ENCODE measurements around the gene CDK19. TPM values are rescaled to one million over a fixed set of nuclear protein-coding genes. Genes with fewer than 3 reads are reported as not detected.

The CDK19 gene
- total RNA-seq, 1 donor = 7.9 TPM

DNA sequence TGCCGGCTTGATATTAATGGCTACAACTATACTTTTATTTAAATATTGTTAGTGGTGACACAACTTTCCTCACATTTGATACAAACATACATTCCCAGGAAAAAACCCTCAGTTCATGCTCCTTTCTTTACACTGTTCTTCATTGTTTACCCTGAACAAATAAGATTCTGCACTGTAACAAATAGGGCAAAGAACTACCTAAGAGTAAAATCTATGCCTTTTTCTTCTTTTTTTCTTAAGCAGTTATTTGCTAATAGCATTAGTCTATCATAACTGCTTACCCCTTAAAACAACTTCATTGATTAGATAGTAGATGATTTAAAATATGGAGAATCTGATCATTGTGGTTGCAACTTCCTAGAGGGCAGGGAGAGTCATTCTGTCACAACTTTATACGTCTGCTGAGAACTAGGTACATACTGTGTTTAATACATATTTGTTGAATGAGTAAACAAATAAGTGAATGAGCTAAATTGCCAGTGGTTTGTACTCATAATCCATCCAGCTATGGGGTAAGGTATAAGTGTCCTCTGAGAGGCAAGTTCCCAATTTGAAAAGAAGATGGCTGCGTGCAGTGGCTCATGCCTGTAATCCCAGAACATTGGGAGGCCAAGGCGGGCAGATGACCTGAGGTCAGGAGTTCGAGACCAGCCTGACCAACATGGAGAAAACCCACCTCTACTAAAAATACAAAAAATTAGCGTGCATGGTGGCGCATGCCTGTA is 161.0 kb downstream of the CDK19 start:
- Histone ChIP-seq H3K4me3 (ENCODE audit: low read length) (no peak overlapping the region), H3K27me3 (ENCODE audit: insufficient read depth, low read length) (no peaks in the 10 kb centered on the region), H3K4me1 (ENCODE audit: insufficient read depth, low read length) (no peaks in the 10 kb centered on the region), H3K9me3 (ENCODE audit: low read depth, low read length) (no peaks in the 10 kb centered on the region)

DNA sequence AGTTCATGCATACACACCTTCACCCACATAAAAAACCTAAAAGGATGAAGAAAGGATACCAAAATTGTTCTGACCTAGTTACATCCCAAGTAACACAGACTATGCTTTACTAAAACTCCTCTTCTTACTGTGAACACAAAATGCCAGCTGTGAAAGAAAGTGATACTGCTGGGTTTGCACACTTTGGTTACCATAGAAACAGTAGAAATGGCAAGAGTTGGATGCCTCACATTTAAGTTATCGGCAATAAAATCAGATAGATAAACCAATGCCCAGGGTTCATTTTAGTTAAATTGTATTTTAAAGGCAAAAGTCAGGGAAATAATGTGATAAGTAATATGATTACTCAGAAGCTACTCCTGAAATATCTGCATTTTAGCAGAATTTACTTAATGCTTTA is 161.9 kb downstream of the CDK19 start:
- H3K4me1 ChIP-seq (ENCODE audit: insufficient read depth, low read length) = no peaks in the 10 kb centered on the region
- no peak overlapping the region for H3K4me3 ChIP-seq (ENCODE audit: low read length)
- no peaks in the 10 kb centered on the region for H3K27me3 ChIP-seq (ENCODE audit: insufficient read depth, low read length)

GRCh38 chr6:110652520-110652919 is 162.7 kb downstream of the CDK19 start:
- H3K4me3 ChIP-seq (ENCODE audit: low read length) = no peak overlapping the region
- H3K4me1 ChIP-seq (ENCODE audit: insufficient read depth, low read length) = no peaks in the 10 kb centered on the region
- H3K27me3 ChIP-seq (ENCODE audit: insufficient read depth, low read length) = no peaks in the 10 kb centered on the region
- H3K9me3 ChIP-seq (ENCODE audit: low read depth, low read length) = no peaks in the 10 kb centered on the region

More for the DNA sequence above, 161.9 kb downstream of the CDK19 start:
- no peaks in the 10 kb centered on the region for H3K9me3 ChIP-seq (ENCODE audit: low read depth, low read length)

DNA sequence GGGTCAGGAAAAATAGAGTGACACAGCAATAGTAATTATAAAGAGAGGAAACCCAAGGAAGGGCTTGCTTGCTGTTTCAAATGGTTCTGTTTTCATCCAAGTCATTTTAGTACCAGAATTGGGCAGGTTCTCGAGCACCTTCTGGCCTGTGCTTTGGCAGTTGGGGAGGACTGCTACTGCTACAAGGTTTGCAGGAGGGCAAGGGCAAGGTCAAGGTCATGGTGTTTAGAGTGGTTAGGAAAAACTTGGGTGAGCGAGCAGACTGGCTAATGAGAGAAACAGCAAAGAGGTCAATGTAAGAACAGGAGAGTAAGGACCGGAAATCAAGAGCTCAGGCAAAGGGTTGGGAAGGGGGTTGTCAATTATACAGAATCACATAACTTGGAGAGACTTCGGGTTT is 164.5 kb downstream of the CDK19 start:
- no peaks in the 10 kb centered on the region for H3K4me1 ChIP-seq (ENCODE audit: insufficient read depth, low read length)
- no peak overlapping the region for H3K4me3 ChIP-seq (ENCODE audit: low read length)
- no peaks in the 10 kb centered on the region for H3K9me3 ChIP-seq (ENCODE audit: low read depth, low read length)
- H3K27me3 ChIP-seq (ENCODE audit: insufficient read depth, low read length) = no peaks in the 10 kb centered on the region

DNA sequence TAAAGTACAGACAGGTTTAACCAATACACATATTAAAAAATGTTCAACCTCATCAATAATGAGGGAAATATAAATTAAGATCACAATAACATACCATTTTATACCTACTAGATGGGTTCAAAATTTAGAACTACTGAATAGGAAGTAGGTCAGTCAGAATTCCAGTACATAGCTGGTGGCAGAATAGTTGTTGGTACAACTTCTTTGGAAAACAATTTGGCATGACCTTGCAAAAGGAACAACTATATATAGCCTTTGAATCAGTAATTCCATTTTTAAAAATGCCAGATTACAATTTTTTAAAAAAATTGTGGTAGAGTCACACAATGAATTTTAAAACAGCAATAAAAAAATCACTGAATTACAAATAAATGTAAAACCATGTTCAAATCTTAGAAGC is 165.6 kb downstream of the CDK19 start:
- Histone ChIP-seq H3K4me1 (ENCODE audit: insufficient read depth, low read length) (no peaks in the 10 kb centered on the region), H3K27me3 (ENCODE audit: insufficient read depth, low read length) (no peaks in the 10 kb centered on the region), H3K4me3 (ENCODE audit: low read length) (no peak overlapping the region), H3K9me3 (ENCODE audit: low read depth, low read length) (no peaks in the 10 kb centered on the region)

DNA sequence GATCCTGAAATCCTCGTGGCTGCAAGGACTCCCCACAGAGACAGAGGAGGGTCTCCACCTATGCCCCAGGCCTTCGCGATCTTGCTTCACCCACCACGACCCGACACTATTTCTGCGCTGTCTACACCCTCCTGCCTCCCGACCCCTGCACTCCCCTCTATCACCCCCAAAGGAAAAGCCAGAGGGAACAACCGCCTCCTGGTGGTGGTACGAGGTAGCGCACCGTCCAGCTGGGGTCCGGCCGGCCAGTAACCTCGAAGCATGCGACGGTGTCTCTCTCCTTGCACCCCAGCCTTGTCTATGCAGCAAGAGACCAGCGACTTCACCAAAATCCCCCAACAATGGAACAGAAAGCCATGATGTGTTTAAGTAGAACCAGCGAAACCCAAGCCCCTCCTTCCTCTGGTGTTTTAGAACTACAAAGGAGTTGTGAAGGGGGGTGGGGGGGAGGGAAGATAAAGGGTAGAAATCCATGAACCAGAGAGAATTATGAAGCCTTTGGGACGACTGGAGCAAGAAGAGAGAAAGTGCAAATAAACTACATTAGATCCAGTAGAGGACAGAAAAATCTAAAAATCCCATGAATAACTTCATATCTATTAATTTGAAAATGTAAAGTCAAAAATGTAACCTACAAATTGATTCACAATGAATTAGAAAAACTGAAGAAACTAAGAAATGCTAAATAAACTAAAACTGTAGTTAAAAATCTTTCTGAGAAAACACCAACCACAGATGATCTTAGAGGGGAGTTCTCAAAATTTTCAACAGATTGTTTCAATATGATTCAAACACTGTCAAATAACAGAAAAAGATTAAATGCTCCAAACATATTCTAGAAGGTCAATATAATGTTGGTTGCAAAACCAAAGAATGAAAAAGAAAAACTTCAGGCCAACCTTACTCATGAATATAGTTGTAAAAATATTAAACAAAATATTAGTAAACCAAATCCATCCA is 168.0 kb downstream of the CDK19 start:
- Histone ChIP-seq H3K9me3 (ENCODE audit: low read depth, low read length) (no peaks in the 10 kb centered on the region), H3K4me1 (ENCODE audit: insufficient read depth, low read length) (no peaks in the 10 kb centered on the region), H3K4me3 (ENCODE audit: low read length) (no peak overlapping the region), H3K27me3 (ENCODE audit: insufficient read depth, low read length) (no peaks in the 10 kb centered on the region)

DNA sequence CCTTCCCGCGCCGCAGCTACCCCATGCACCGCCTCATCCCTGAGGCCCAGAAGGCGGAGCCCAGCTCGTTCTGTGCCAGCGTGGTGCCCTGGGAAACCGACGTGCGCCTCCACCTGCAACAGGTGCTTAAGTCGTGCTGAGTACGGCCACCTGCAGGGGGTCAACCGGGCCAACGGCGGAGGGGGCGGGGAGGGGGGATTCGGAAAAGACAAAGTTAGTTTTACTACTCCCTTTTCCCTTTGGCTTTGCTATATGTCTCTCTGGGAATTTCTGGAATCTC is 168.9 kb downstream of the CDK19 start:
- Histone ChIP-seq H3K9me3 (ENCODE audit: low read depth, low read length) (no peaks in the 10 kb centered on the region), H3K27me3 (ENCODE audit: insufficient read depth, low read length) (no peaks in the 10 kb centered on the region), H3K4me3 (ENCODE audit: low read length) (no peak overlapping the region), H3K4me1 (ENCODE audit: insufficient read depth, low read length) (no peaks in the 10 kb centered on the region)

DNA sequence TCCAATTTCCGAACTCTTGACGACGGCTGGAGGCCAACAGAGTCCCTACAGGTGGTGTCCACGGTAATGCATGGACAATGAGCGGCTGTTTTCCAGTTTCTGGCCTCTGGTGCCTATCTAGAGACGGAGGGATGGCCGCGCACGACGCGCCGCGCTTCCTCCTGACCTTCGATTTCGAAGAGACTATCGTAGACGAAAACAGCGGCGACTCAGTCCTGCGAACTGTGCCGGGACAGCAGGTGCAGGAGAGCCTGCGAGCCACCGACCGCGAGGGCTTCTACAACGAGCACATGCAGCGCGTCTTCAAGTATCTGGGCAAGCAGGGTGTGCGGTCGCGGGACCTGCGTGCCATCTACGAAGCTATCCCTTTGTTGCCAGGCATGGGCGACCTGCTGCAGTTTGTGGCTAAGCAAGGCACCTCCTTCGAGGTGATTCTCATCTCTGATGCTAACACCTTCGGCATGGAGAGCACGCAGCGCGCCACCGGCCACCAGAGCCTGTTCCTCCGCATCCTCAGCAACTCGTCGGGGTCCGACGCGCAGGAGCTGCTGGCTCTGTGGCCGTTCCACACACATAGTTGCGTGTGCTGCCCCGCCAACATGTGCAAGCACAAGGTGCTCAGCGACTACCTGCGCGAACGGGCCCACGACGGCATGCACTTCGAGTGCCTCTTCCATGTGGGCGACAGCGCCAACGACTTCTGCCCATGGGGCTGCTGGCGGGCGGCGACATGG is 169.4 kb downstream of the CDK19 start:
- no peaks in the 10 kb centered on the region for H3K4me1 ChIP-seq (ENCODE audit: insufficient read depth, low read length)
- H3K27me3 ChIP-seq (ENCODE audit: insufficient read depth, low read length) = no peaks in the 10 kb centered on the region
- no peak overlapping the region for H3K4me3 ChIP-seq (ENCODE audit: low read length)
- H3K9me3 ChIP-seq (ENCODE audit: low read depth, low read length) = no peaks in the 10 kb centered on the region

DNA sequence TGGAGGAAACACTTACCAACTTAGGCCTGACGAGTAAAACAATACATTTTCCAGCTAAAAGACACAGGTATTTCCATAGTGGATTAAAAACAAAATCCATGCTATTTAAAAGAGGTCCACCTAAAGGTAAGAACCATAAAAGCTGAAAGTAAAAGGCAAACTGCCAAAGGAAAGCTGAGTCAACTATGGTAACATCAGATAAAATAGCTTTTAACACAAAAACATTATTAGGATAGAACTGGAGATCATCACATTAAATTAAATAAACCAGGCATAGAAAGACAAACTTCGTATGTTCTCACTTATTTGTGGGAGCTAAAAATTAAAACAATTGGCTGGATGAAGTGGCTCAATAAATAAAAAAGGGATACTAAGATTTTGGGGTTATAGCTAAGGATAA is 172.1 kb downstream of the CDK19 start:
- no peaks in the 10 kb centered on the region for H3K9me3 ChIP-seq (ENCODE audit: low read depth, low read length)
- no peaks in the 10 kb centered on the region for H3K4me1 ChIP-seq (ENCODE audit: insufficient read depth, low read length)
- no peaks in the 10 kb centered on the region for H3K27me3 ChIP-seq (ENCODE audit: insufficient read depth, low read length)
- no peak overlapping the region for H3K4me3 ChIP-seq (ENCODE audit: low read length)

DNA sequence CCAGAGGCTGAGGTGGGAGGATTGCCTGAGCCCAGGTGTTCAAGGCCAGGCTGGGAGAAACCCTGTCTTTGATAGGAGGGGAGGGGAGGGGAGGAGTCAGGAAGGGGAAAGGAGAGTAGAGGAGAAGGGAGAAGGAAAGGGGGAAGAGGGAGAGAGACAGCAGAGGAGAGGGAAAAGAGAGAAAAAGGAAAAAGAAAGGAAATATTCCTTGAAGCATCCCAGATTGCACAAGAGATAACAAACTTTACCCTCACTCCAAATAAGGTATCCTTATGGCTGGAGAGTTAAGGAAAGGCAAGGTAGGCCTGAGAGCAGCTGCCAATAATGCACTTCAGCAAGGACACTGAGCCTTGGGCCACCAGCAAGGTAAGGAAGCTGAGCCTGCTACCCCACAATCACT is 172.6 kb downstream of the CDK19 start:
- no peak overlapping the region for H3K4me3 ChIP-seq (ENCODE audit: low read length)
- H3K9me3 ChIP-seq (ENCODE audit: low read depth, low read length) = no peaks in the 10 kb centered on the region
- no peaks in the 10 kb centered on the region for H3K4me1 ChIP-seq (ENCODE audit: insufficient read depth, low read length)
- no peaks in the 10 kb centered on the region for H3K27me3 ChIP-seq (ENCODE audit: insufficient read depth, low read length)

- no peaks in the 10 kb centered on the region for H3K4me1 ChIP-seq (ENCODE audit: insufficient read depth, low read length)
- H3K4me3 ChIP-seq (ENCODE audit: low read length) = no peak overlapping the region
- no peaks in the 10 kb centered on the region for H3K9me3 ChIP-seq (ENCODE audit: low read depth, low read length)
- no peaks in the 10 kb centered on the region for H3K27me3 ChIP-seq (ENCODE audit: insufficient read depth, low read length)
Measured at GRCh38 chr6:110636781-110637180, 178.5 kb downstream of the CDK19 start.

- Histone ChIP-seq H3K4me1 (ENCODE audit: insufficient read depth, low read length) (no peaks in the 10 kb centered on the region), H3K27me3 (ENCODE audit: insufficient read depth, low read length) (no peaks in the 10 kb centered on the region), H3K9me3 (ENCODE audit: low read depth, low read length) (no peaks in the 10 kb centered on the region), H3K4me3 (ENCODE audit: low read length) (no peak overlapping the region)
Measured at GRCh38 chr6:110635096-110635495, 180.2 kb downstream of the CDK19 start.

GRCh38 chr6:110633731-110634213 is 181.5 kb downstream of the CDK19 start:
- no peak overlapping the region for H3K4me3 ChIP-seq (ENCODE audit: low read length)
- no peaks in the 10 kb centered on the region for H3K4me1 ChIP-seq (ENCODE audit: insufficient read depth, low read length)
- no peaks in the 10 kb centered on the region for H3K27me3 ChIP-seq (ENCODE audit: insufficient read depth, low read length)
- no peaks in the 10 kb centered on the region for H3K9me3 ChIP-seq (ENCODE audit: low read depth, low read length)

DNA sequence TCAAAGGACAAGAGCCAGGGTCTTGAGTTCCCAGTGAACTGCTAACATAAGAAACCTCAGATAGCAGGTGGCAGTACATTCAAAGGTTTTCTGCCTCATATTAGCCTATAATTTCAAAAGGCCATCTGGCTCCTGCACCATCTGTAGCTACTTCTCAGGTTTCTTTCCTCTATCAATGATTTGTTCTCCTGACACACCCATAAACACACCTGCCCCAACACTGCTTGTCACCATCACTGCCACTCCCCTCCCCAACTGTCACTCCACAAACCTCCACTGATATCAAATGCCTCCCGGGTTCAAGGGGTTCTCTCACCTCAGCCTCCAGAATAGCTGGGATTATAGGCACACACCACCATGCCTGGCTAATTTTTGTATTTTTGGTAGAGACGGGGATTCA is 186.1 kb downstream of the CDK19 start:
- no peaks in the 10 kb centered on the region for H3K27me3 ChIP-seq (ENCODE audit: insufficient read depth, low read length)
- no peaks in the 10 kb centered on the region for H3K9me3 ChIP-seq (ENCODE audit: low read depth, low read length)
- no peak overlapping the region for H3K4me3 ChIP-seq (ENCODE audit: low read length)
- no peaks in the 10 kb centered on the region for H3K4me1 ChIP-seq (ENCODE audit: insufficient read depth, low read length)

DNA sequence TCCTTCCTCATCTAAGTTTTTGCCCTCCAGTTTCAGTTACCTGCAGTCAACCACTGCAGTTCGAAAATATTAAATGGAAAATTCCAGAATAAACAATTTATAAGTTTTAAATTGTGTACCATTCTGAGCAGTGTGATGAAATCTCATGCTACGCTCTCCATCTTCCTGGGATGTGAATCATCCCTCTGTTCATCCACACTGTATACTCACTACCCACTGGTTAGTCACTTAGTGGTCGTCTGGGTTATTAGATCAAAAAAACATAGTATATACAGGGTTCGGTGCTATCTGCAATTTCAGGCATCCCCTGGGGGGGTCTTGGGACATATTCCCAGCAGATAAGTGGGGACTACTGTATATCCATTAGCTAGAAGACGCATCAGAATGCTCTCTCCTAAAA is 186.9 kb downstream of the CDK19 start:
- Histone ChIP-seq H3K4me3 (ENCODE audit: low read length) (no peak overlapping the region), H3K9me3 (ENCODE audit: low read depth, low read length) (no peaks in the 10 kb centered on the region), H3K4me1 (ENCODE audit: insufficient read depth, low read length) (no peaks in the 10 kb centered on the region), H3K27me3 (ENCODE audit: insufficient read depth, low read length) (no peaks in the 10 kb centered on the region)

All from mononuclear cell (primary cell).